GM23338 (cell line): ENCODE results near the gene CACNA1S. TPM values are rescaled to one million over a fixed set of nuclear protein-coding genes. Genes with fewer than 3 reads are reported as not detected.

Experiments
- ATAC-seq: fragments of 200-7000 bp; cut with Tn5 transposase; 3 replicates; pipeline ENCODE4 v1.9.1; 2020
- DNase-seq: peaks from one replicate; pipeline ENCODE4 v3.0.0-alpha.2; 2015; ENCODE audit warnings: low spot score
- H2AFZ ChIP-seq: fragments of 200-600 bp; sonication (generic); 2 replicates; pipeline ENCODE4 v1.8.0; 2016; ENCODE audit warnings: antibody characterized with exemption, mild to moderate bottlenecking, moderate library complexity
- H3F3A ChIP-seq: fragments of 200-600 bp; sonication (generic); replicated peaks from 2 replicates; pipeline ENCODE4 v1.8.0; 2017; ENCODE audit warnings: antibody characterized with exemption, mixed run types, low read depth
- H3K27ac ChIP-seq: fragments of 200-600 bp; sonication (generic); 2 replicates; pipeline ENCODE4 v1.6.1; 2016; ENCODE audit warnings: low read depth
- H3K27me3 ChIP-seq: fragments of 200-600 bp; sonication (generic); 2 replicates; pipeline ENCODE4 v1.8.0; 2016; ENCODE audit warnings: mild to moderate bottlenecking, mixed run types, moderate library complexity; ENCODE audit not compliant: insufficient read depth
- H3K36me3 ChIP-seq: fragments of 200-600 bp; sonication (generic); 2 replicates; pipeline ENCODE4 v1.8.0; 2016; ENCODE audit warnings: mild to moderate bottlenecking; ENCODE audit not compliant: insufficient read depth
- H3K4me1 ChIP-seq: fragments of 200-600 bp; sonication (generic); 2 replicates; pipeline ENCODE4 v1.8.0; 2016; ENCODE audit warnings: mild to moderate bottlenecking, moderate library complexity; ENCODE audit not compliant: insufficient read depth
- H3K4me2 ChIP-seq: fragments of 200-600 bp; sonication (generic); 2 replicates; pipeline ENCODE4 v1.7.1; 2017; ENCODE audit warnings: mixed run types
- H3K4me3 ChIP-seq: fragments of 200-600 bp; sonication (generic); 2 replicates; pipeline ENCODE4 v1.6.1; 2016; ENCODE audit warnings: mixed run types
- H3K79me2 ChIP-seq: fragments of 200-600 bp; sonication (generic); replicated peaks from 2 replicates; pipeline ENCODE4 v1.8.0; 2017; ENCODE audit warnings: mild to moderate bottlenecking; ENCODE audit not compliant: insufficient read depth
- H3K9me2 ChIP-seq: fragments of 200-600 bp; sonication (generic); 2 replicates; pipeline ENCODE4 v1.8.0; 2017; ENCODE audit not compliant: insufficient read depth
- H4K20me1 ChIP-seq: fragments of 200-600 bp; sonication (generic); replicated peaks from 2 replicates; pipeline ENCODE4 v1.8.0; 2017; ENCODE audit warnings: mild to moderate bottlenecking; ENCODE audit not compliant: insufficient read depth
- H3K27ac Mint-ChIP-seq: 2 replicates; pipeline ENCODE4 v1.8.0; 2020; ENCODE audit warnings: inconsistent platforms, mild to moderate bottlenecking, moderate library complexity, mixed read lengths
- H3K27me3 Mint-ChIP-seq: 3 replicates; pipeline ENCODE4 v1.8.0; 2022; ENCODE audit warnings: low read depth, mild to moderate bottlenecking, moderate library complexity, mixed read lengths, inconsistent platforms; ENCODE audit not compliant: insufficient read depth, poor library complexity
- H3K36me3 Mint-ChIP-seq: 3 replicates; pipeline ENCODE4 v1.8.0; 2021; ENCODE audit warnings: low read depth, mild to moderate bottlenecking, inconsistent platforms, moderate library complexity, mixed read lengths
- H3K4me1 Mint-ChIP-seq: 3 replicates; pipeline ENCODE4 v1.8.0; 2020; ENCODE audit warnings: mild to moderate bottlenecking, inconsistent platforms, mixed read lengths
- H3K4me3 Mint-ChIP-seq: 3 replicates; pipeline ENCODE4 v1.8.0; 2021; ENCODE audit warnings: moderate library complexity, mild to moderate bottlenecking, inconsistent platforms, mixed read lengths
- H3K9me3 Mint-ChIP-seq: 3 replicates; pipeline ENCODE4 v1.8.0; 2020; ENCODE audit warnings: moderate library complexity, mild to moderate bottlenecking, inconsistent platforms, mixed read lengths
- CREB1 ChIP-seq: fragments of 250-450 bp; sonication (Bioruptor Pico); IDR thresholded peaks from 2 replicates; pipeline ENCODE4 v1.5.0; 2020; ENCODE audit warnings: low read depth, mild to moderate bottlenecking, moderate library complexity
- EZH2phosphoT487 ChIP-seq: fragments of 200-600 bp; sonication (generic); IDR thresholded peaks from one replicate; pipeline ENCODE4 v1.8.1; 2018; ENCODE audit warnings: antibody characterized with exemption; ENCODE audit not compliant: unreplicated experiment
- JUNB ChIP-seq: IDR thresholded peaks from one replicate; pipeline ENCODE4 v1.6.1; 2016; ENCODE audit warnings: antibody characterized with exemption; ENCODE audit not compliant: unreplicated experiment
- POLR2AphosphoS5 ChIP-seq: IDR thresholded peaks from 2 replicates; pipeline ENCODE4 v1.6.1; 2016; ENCODE audit warnings: antibody characterized with exemption, low read depth
- STAT1 ChIP-seq: IDR thresholded peaks from one replicate; pipeline ENCODE4 v1.6.1; 2016; ENCODE audit warnings: antibody characterized with exemption; ENCODE audit not compliant: unreplicated experiment
- ZNF114 ChIP-seq: fragments of 250-450 bp; sonication (Bioruptor Pico); IDR thresholded peaks from 2 replicates; pipeline ENCODE4 v1.5.0; 2020; ENCODE audit warnings: mild to moderate bottlenecking, moderate library complexity
- polyA plus RNA-seq: library from polyadenylated mRNA; unstranded; fragments of >200 nt; fragmentation: Nextera tagmentation; extraction: Ambion mirVana; gene quantifications from 2 replicates; pipeline ENCODE4 v1.2.1, GENCODE V29; 2016
- total RNA-seq: library from RNA; depleted of rRNA; stranded (reverse); fragments of >200 nt; shearing (Covaris generic); gene quantifications from 2 replicates; pipeline ENCODE4 v1.2.3, GENCODE V29; 2014
- TF ChIP-seq, protein P1 (sequence below): fragments of 250-450 bp; sonication (Bioruptor Pico); IDR thresholded peaks from 2 replicates; pipeline ENCODE4 v1.5.0; 2020; ENCODE audit warnings: mild to moderate bottlenecking, moderate library complexity
- TF ChIP-seq, protein P2 (sequence below), 2 experiments: fragments of 200-600 bp in 1 of 2; sonication (generic) in 1 of 2; conservative IDR thresholded peaks; 2 replicates each; pipeline versions ENCODE4 v1.5.1 to v1.6.1; 2016 to 2017; ENCODE audit warnings: antibody characterized with exemption in 2 of 2, low read depth in 2 of 2, mild to moderate bottlenecking in 2 of 2, moderate library complexity in 1 of 2
- TF ChIP-seq, protein P3 (sequence below): IDR thresholded peaks from one replicate; pipeline ENCODE4 v1.6.1; 2018; ENCODE audit warnings: antibody characterized with exemption; ENCODE audit not compliant: unreplicated experiment
- TF ChIP-seq, protein P4 (sequence below): IDR thresholded peaks from 2 replicates; pipeline ENCODE4 v1.6.1; 2016; ENCODE audit warnings: antibody characterized with exemption

Gene CACNA1S
- total and polyA plus RNA-seq, 2 experiments from 2014 or later, result 0.03 TPM; not detected in 1

DNA sequence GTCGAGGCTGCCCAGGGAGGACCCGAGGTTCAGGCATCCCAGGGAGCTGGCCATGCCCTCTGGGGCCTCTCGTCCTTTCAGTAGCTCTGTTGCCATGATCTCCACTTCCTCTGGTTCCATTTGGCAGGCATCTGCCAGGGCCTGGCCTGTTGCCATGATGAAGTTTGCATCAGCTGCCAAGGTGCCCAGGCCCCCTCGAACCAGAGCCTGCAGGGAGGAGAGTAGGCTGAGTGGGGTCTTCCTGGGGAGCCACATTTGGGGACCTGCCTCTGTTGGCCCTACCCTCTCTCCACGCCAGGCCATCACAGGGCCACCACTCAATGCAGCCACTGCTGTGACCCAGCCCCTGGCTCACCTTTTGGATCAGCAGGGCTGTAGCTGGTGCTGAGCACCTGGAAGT lies 72.3 kb downstream of the CACNA1S start:
- Histone ChIP-seq H3K27me3 (no peaks in the 10 kb centered on the region), H3K36me3 (no peaks in the 10 kb centered on the region), H3K4me3 (no peak overlapping the region), H4K20me1 (no peaks in the 10 kb centered on the region), H3K4me2 (no peak overlapping the region), H3K4me1 (no peaks in the 10 kb centered on the region), H3K79me2 (no peaks in the 10 kb centered on the region), H3K9me2 (no peaks in the 10 kb centered on the region), H2AFZ (no peak overlapping the region), H3F3A (no peaks in the 10 kb centered on the region), H3K27ac (no peak overlapping the region)
- no peak for DNase-seq
- ATAC-seq, result no peak
- no peak overlapping the region for H3K27ac Mint-ChIP-seq
- H3K36me3 Mint-ChIP-seq, result no peaks in the 10 kb centered on the region
- H3K27me3 Mint-ChIP-seq, result peaks cover 8% of the 10 kb centered on the region
- H3K4me3 Mint-ChIP-seq, result no peak overlapping the region
- H3K4me1 Mint-ChIP-seq, result 0 out of 3 replicates have a peak, but pooled peaks cover 2% of the 10 kb centered on the region
- no peaks in the 10 kb centered on the region for H3K9me3 Mint-ChIP-seq
- TF ChIP-seq, protein P1, sequence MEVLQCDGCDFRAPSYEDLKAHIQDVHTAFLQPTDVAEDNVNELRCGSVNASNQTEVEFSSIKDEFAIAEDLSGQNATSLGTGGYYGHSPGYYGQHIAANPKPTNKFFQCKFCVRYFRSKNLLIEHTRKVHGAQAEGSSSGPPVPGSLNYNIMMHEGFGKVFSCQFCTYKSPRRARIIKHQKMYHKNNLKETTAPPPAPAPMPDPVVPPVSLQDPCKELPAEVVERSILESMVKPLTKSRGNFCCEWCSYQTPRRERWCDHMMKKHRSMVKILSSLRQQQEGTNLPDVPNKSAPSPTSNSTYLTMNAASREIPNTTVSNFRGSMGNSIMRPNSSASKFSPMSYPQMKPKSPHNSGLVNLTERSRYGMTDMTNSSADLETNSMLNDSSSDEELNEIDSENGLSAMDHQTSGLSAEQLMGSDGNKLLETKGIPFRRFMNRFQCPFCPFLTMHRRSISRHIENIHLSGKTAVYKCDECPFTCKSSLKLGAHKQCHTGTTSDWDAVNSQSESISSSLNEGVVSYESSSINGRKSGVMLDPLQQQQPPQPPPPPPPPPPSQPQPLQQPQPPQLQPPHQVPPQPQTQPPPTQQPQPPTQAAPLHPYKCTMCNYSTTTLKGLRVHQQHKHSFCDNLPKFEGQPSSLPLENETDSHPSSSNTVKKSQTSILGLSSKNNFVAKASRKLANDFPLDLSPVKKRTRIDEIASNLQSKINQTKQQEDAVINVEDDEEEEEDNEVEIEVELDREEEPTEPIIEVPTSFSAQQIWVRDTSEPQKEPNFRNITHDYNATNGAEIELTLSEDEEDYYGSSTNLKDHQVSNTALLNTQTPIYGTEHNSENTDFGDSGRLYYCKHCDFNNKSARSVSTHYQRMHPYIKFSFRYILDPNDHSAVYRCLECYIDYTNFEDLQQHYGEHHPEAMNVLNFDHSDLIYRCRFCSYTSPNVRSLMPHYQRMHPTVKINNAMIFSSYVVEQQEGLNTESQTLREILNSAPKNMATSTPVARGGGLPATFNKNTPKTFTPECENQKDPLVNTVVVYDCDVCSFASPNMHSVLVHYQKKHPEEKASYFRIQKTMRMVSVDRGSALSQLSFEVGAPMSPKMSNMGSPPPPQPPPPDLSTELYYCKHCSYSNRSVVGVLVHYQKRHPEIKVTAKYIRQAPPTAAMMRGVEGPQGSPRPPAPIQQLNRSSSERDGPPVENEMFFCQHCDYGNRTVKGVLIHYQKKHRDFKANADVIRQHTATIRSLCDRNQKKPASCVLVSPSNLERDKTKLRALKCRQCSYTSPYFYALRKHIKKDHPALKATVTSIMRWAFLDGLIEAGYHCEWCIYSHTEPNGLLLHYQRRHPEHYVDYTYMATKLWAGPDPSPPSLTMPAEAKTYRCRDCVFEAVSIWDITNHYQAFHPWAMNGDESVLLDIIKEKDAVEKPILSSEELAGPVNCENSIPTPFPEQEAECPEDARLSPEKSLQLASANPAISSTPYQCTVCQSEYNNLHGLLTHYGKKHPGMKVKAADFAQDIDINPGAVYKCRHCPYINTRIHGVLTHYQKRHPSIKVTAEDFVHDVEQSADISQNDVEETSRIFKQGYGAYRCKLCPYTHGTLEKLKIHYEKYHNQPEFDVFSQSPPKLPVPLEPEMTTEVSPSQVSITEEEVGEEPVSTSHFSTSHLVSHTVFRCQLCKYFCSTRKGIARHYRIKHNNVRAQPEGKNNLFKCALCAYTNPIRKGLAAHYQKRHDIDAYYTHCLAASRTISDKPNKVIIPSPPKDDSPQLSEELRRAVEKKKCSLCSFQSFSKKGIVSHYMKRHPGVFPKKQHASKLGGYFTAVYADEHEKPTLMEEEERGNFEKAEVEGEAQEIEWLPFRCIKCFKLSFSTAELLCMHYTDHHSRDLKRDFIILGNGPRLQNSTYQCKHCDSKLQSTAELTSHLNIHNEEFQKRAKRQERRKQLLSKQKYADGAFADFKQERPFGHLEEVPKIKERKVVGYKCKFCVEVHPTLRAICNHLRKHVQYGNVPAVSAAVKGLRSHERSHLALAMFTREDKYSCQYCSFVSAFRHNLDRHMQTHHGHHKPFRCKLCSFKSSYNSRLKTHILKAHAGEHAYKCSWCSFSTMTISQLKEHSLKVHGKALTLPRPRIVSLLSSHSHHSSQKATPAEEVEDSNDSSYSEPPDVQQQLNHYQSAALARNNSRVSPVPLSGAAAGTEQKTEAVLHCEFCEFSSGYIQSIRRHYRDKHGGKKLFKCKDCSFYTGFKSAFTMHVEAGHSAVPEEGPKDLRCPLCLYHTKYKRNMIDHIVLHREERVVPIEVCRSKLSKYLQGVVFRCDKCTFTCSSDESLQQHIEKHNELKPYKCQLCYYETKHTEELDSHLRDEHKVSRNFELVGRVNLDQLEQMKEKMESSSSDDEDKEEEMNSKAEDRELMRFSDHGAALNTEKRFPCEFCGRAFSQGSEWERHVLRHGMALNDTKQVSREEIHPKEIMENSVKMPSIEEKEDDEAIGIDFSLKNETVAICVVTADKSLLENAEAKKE (CRISPR knock-in tag), result no peak
- TF ChIP-seq, protein P2, sequence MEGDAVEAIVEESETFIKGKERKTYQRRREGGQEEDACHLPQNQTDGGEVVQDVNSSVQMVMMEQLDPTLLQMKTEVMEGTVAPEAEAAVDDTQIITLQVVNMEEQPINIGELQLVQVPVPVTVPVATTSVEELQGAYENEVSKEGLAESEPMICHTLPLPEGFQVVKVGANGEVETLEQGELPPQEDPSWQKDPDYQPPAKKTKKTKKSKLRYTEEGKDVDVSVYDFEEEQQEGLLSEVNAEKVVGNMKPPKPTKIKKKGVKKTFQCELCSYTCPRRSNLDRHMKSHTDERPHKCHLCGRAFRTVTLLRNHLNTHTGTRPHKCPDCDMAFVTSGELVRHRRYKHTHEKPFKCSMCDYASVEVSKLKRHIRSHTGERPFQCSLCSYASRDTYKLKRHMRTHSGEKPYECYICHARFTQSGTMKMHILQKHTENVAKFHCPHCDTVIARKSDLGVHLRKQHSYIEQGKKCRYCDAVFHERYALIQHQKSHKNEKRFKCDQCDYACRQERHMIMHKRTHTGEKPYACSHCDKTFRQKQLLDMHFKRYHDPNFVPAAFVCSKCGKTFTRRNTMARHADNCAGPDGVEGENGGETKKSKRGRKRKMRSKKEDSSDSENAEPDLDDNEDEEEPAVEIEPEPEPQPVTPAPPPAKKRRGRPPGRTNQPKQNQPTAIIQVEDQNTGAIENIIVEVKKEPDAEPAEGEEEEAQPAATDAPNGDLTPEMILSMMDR (conservative IDR thresholded peaks at IDR 0.05; ENCODE audit: low read depth in 2 of 2), result no peak
- no peak for TF ChIP-seq ZNF114 (CRISPR knock-in tag)

DNA sequence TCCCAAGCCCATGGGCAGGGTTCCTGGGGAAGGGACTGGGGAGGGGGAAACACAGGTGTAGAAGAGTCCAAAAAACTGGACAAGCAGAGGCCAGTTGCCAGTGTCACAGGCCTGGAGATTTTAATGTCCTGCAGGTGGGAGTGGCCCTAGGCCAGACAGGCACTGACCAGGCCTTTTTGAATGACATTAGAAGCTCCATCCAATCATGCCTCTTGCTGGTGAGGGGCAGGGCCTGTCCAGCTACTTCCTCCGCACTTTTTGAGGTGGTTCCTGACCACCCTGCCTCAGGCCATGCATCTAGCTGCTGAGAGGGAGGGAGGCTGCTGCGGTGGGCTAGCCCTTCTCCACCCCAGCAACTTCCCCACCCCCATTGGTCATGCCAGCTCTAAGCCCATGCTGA lies 72.8 kb downstream of the CACNA1S start:
- no peak for ATAC-seq
- TF ChIP-seq, protein P3, sequence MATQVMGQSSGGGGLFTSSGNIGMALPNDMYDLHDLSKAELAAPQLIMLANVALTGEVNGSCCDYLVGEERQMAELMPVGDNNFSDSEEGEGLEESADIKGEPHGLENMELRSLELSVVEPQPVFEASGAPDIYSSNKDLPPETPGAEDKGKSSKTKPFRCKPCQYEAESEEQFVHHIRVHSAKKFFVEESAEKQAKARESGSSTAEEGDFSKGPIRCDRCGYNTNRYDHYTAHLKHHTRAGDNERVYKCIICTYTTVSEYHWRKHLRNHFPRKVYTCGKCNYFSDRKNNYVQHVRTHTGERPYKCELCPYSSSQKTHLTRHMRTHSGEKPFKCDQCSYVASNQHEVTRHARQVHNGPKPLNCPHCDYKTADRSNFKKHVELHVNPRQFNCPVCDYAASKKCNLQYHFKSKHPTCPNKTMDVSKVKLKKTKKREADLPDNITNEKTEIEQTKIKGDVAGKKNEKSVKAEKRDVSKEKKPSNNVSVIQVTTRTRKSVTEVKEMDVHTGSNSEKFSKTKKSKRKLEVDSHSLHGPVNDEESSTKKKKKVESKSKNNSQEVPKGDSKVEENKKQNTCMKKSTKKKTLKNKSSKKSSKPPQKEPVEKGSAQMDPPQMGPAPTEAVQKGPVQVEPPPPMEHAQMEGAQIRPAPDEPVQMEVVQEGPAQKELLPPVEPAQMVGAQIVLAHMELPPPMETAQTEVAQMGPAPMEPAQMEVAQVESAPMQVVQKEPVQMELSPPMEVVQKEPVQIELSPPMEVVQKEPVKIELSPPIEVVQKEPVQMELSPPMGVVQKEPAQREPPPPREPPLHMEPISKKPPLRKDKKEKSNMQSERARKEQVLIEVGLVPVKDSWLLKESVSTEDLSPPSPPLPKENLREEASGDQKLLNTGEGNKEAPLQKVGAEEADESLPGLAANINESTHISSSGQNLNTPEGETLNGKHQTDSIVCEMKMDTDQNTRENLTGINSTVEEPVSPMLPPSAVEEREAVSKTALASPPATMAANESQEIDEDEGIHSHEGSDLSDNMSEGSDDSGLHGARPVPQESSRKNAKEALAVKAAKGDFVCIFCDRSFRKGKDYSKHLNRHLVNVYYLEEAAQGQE, result no peak
- TF ChIP-seq JUNB (no peak), CREB1 (CRISPR knock-in tag) (no peak), ZNF114 (CRISPR knock-in tag) (no peak), EZH2phosphoT487 (no peak), POLR2AphosphoS5 (no peak), STAT1 (no peak)
- TF ChIP-seq, protein P4, sequence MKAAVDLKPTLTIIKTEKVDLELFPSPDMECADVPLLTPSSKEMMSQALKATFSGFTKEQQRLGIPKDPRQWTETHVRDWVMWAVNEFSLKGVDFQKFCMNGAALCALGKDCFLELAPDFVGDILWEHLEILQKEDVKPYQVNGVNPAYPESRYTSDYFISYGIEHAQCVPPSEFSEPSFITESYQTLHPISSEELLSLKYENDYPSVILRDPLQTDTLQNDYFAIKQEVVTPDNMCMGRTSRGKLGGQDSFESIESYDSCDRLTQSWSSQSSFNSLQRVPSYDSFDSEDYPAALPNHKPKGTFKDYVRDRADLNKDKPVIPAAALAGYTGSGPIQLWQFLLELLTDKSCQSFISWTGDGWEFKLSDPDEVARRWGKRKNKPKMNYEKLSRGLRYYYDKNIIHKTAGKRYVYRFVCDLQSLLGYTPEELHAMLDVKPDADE, result no peak

More for the DNA sequence above, 72.8 kb downstream of the CACNA1S start:
- no peaks in the 10 kb centered on the region for H3K79me2 ChIP-seq
- H3K4me3 ChIP-seq, result no peak overlapping the region
- H3K27ac ChIP-seq, result no peak overlapping the region
- no peak for DNase-seq
- no peaks in the 10 kb centered on the region for H3K27me3 ChIP-seq
- Mint-ChIP-seq H3K9me3 (no peaks in the 10 kb centered on the region), H3K36me3 (no peaks in the 10 kb centered on the region), H3K4me1 (0 out of 3 replicates have a peak, but pooled peaks cover 2% of the 10 kb centered on the region), H3K27me3 (peaks cover 8% of the 10 kb centered on the region), H3K4me3 (no peak overlapping the region), H3K27ac (no peak overlapping the region)
- H3F3A ChIP-seq, result no peaks in the 10 kb centered on the region
- no peaks in the 10 kb centered on the region for H3K36me3 ChIP-seq
- H3K4me2 ChIP-seq, result no peak overlapping the region
- H3K9me2 ChIP-seq, result no peaks in the 10 kb centered on the region
- no peaks in the 10 kb centered on the region for H3K4me1 ChIP-seq
- H2AFZ ChIP-seq, result no peak overlapping the region
- H4K20me1 ChIP-seq, result no peaks in the 10 kb centered on the region
